IMR-90 (cell line): Measurements from ENCODE around the gene FNDC3B. TPM values are rescaled to one million over a fixed set of nuclear protein-coding genes. Genes with fewer than 3 reads are reported as not detected.

Source experiments
- ATAC-seq: fragments of 200-7000 bp; cut with Tn5 transposase; 2 replicates; pipeline ENCODE4 v1.9.1; 2020; ENCODE audit warnings: low read depth, mild to moderate bottlenecking, moderate library complexity
- BruUV-seq: library from RNA; stranded (reverse); fragments of 400-500 nt; replicated peaks from 2 replicates; lab custom pipeline; 2021; lab: Mats Ljungman, UMichigan
- CTCF ChIA-PET: fragments of 300-600 bp; formaldehyde crosslinking; extraction: SDS; loops from one replicate; lab custom pipeline; 2021; ENCODE audit warnings: antibody characterized with exemption; lab: Yijun Ruan, JAX
- POLR2A ChIA-PET: fragments of 300-600 bp; sonication (Branson Sonifier 250); formaldehyde crosslinking; loops from one replicate; lab custom pipeline; 2022; ENCODE audit warnings: antibody characterized with exemption; ENCODE audit not compliant: unreplicated experiment; lab: Charles Lee
- DNase-seq: peaks from one replicate; pipeline ENCODE4 v3.0.0; 2013
- H2AFZ ChIP-seq: replicated peaks from 2 replicates; pipeline ENCODE3; 2013; ENCODE audit warnings: low read length, mild to moderate bottlenecking; ENCODE audit not compliant: poor library complexity
- H2AK5ac ChIP-seq: 2 replicates; pipeline ENCODE4 v1.6.1; 2013; ENCODE audit warnings: low read depth, low read length, inconsistent platforms
- H2AK9ac ChIP-seq: replicated peaks from 2 replicates; pipeline ENCODE3; 2013; ENCODE audit warnings: mild to moderate bottlenecking, low read depth, low read length, moderate library complexity; ENCODE audit not compliant: poor library complexity
- H2BK120ac ChIP-seq: 2 replicates; pipeline ENCODE4 v1.6.1; 2013; ENCODE audit warnings: low read depth, low read length, inconsistent platforms
- H2BK15ac ChIP-seq: 3 replicates; pipeline ENCODE4 v1.6.1; 2013; ENCODE audit warnings: low read depth, low read length, inconsistent platforms
- H2BK20ac ChIP-seq: 2 replicates; pipeline ENCODE4 v1.6.1; 2013; ENCODE audit warnings: low read depth, mild to moderate bottlenecking, inconsistent platforms, low read length, moderate library complexity
- H2BK5ac ChIP-seq: 2 replicates; pipeline ENCODE4 v1.6.1; 2013; ENCODE audit warnings: mild to moderate bottlenecking, low read depth, low read length, inconsistent platforms; ENCODE audit not compliant: poor library complexity, severe bottlenecking
- H3K14ac ChIP-seq: replicated peaks from 2 replicates; pipeline ENCODE4 v1.6.1; 2013; ENCODE audit warnings: low read depth, low read length, inconsistent platforms
- H3K18ac ChIP-seq: 2 replicates; pipeline ENCODE4 v1.6.1; 2013; ENCODE audit warnings: low read depth, low read length, control low read depth
- H3K23ac ChIP-seq: 2 replicates; pipeline ENCODE4 v1.6.1; 2013; ENCODE audit warnings: low read depth, low read length, inconsistent platforms
- H3K27ac ChIP-seq: 2 replicates; pipeline ENCODE4 v1.5.1; 2013; ENCODE audit warnings: mild to moderate bottlenecking, control low read depth, low read length; ENCODE audit not compliant: insufficient read depth
- H3K27me3 ChIP-seq: 2 replicates; pipeline ENCODE4 v1.6.1; 2013; ENCODE audit warnings: low read length; ENCODE audit not compliant: control insufficient read depth, insufficient read depth
- H3K36me3 ChIP-seq: 2 replicates; pipeline ENCODE4 v1.6.1; 2013; ENCODE audit warnings: low read length, mixed read lengths; ENCODE audit not compliant: control insufficient read depth, insufficient read depth
- H3K4ac ChIP-seq: 2 replicates; pipeline ENCODE4 v1.6.1; 2013; ENCODE audit warnings: low read depth, low read length, inconsistent platforms
- H3K4me1 ChIP-seq: 2 replicates; pipeline ENCODE4 v1.6.1; 2013; ENCODE audit warnings: low read length, mixed read lengths; ENCODE audit not compliant: control insufficient read depth, insufficient read depth
- H3K4me2 ChIP-seq: 2 replicates; pipeline ENCODE4 v1.6.1; 2013; ENCODE audit warnings: low read depth, mild to moderate bottlenecking, control low read depth, low read length, moderate library complexity
- H3K4me3 ChIP-seq: 2 replicates; pipeline ENCODE4 v1.5.1; 2013; ENCODE audit warnings: low read depth, mild to moderate bottlenecking, control low read depth, low read length, moderate library complexity; ENCODE audit not compliant: insufficient read depth
- H3K56ac ChIP-seq: 2 replicates; pipeline ENCODE4 v1.6.1; 2013; ENCODE audit warnings: low read length, inconsistent platforms; ENCODE audit not compliant: insufficient read depth; ENCODE audit errors: extremely low read depth
- H3K79me1 ChIP-seq, 2 experiments: 2 replicates each; pipeline ENCODE4 v1.6.1; 2013; ENCODE audit warnings: low read length in 2 of 2, inconsistent platforms in 1 of 2, low read depth in 1 of 2
- H3K9ac ChIP-seq: 2 replicates; pipeline ENCODE4 v1.6.1; 2013; ENCODE audit warnings: low read depth, low read length, control low read depth
- H3K9me1 ChIP-seq: 2 replicates; pipeline ENCODE4 v1.6.1; 2013; ENCODE audit warnings: low read length, inconsistent platforms; ENCODE audit not compliant: insufficient read depth
- H3K9me3 ChIP-seq: 2 replicates; pipeline ENCODE4 v1.6.1; 2013; ENCODE audit warnings: low read length; ENCODE audit not compliant: control insufficient read depth, insufficient read depth
- H4K20me1 ChIP-seq: 2 replicates; pipeline ENCODE4 v1.6.1; 2013; ENCODE audit warnings: low read length, inconsistent platforms; ENCODE audit not compliant: insufficient read depth
- H4K5ac ChIP-seq: 2 replicates; pipeline ENCODE4 v1.6.1; 2013; ENCODE audit warnings: mild to moderate bottlenecking, low read depth, low read length, control low read depth
- H4K8ac ChIP-seq, 2 experiments: 2 replicates each; pipeline ENCODE4 v1.6.1; 2013; ENCODE audit warnings: low read depth in 2 of 2, low read length in 2 of 2, control low read depth in 1 of 2, inconsistent platforms in 1 of 2
- H4K91ac ChIP-seq: 2 replicates; pipeline ENCODE4 v1.6.1; 2013; ENCODE audit warnings: low read depth, low read length, inconsistent platforms; ENCODE audit not compliant: insufficient read depth
- BHLHE40 ChIP-seq: fragments of 150-350 bp; IDR thresholded peaks from 2 replicates; pipeline ENCODE4 v1.6.1; 2016; ENCODE audit warnings: mild to moderate bottlenecking, low read depth, low read length
- CEBPB ChIP-seq: IDR thresholded peaks from 2 replicates; pipeline ENCODE4 v1.6.1; 2012; ENCODE audit warnings: low read depth, low read length, improper control_type of control experiment
- CHD1 ChIP-seq: IDR thresholded peaks from 2 replicates; pipeline ENCODE4 v1.6.1; 2012; ENCODE audit warnings: low read depth, low read length, improper control_type of control experiment
- CTCF ChIP-seq: conservative IDR thresholded peaks from 2 replicates; pipeline ENCODE4 v1.5.1; 2012; ENCODE audit warnings: mild to moderate bottlenecking, low read depth, low read length, improper control_type of control experiment
- ELK1 ChIP-seq: fragments of 150-350 bp; IDR thresholded peaks from 2 replicates; pipeline ENCODE4 v1.6.1; 2016; ENCODE audit warnings: low read depth, mild to moderate bottlenecking, low read length, moderate library complexity, borderline replicate concordance
- FOS ChIP-seq: fragments of 150-350 bp; IDR thresholded peaks from 2 replicates; pipeline ENCODE4 v1.6.1; 2016; ENCODE audit warnings: low read depth, low read length
- MAFK ChIP-seq: IDR thresholded peaks from 2 replicates; pipeline ENCODE4 v1.6.1; 2012; ENCODE audit warnings: low read depth, low read length, improper control_type of control experiment
- MAZ ChIP-seq: IDR thresholded peaks from 2 replicates; pipeline ENCODE4 v1.6.1; 2012; ENCODE audit warnings: low read depth, mild to moderate bottlenecking, low read length, improper control_type of control experiment, moderate library complexity, borderline replicate concordance
- MXI1 ChIP-seq: IDR thresholded peaks from 2 replicates; pipeline ENCODE4 v1.6.1; 2012; ENCODE audit warnings: low read depth, mild to moderate bottlenecking, low read length, moderate library complexity, borderline replicate concordance
- NFE2L2 ChIP-seq: fragments of 150-350 bp; IDR thresholded peaks from 2 replicates; pipeline ENCODE4 v1.6.1; 2016; ENCODE audit warnings: low read depth, mild to moderate bottlenecking, low read length
- POLR2A ChIP-seq: IDR thresholded peaks from 2 replicates; pipeline ENCODE4 v1.6.1; 2012; ENCODE audit warnings: mild to moderate bottlenecking, low read depth, low read length
- RAD21 ChIP-seq: IDR thresholded peaks from 2 replicates; pipeline ENCODE4 v1.6.1; 2012; ENCODE audit warnings: low read length, improper control_type of control experiment
- RCOR1 ChIP-seq: IDR thresholded peaks from 2 replicates; pipeline ENCODE4 v1.6.1; 2012; ENCODE audit warnings: mild to moderate bottlenecking, low read length, improper control_type of control experiment; ENCODE audit not compliant: insufficient replicate concordance
- RFX5 ChIP-seq: IDR thresholded peaks from 2 replicates; pipeline ENCODE4 v1.8.0; 2012; ENCODE audit warnings: low read depth, mild to moderate bottlenecking, low read length, moderate library complexity
- SMC3 ChIP-seq: fragments of 150-350 bp; IDR thresholded peaks from 2 replicates; pipeline ENCODE4 v1.6.1; 2016; ENCODE audit warnings: low read depth, mild to moderate bottlenecking, antibody characterized with exemption, low read length, moderate library complexity
- WGBS, 2 experiments: methylation state at CpG; one replicate each; pipeline versions ENCODE4 v1.1.5 to v1.1.7; 2013; ENCODE audit warnings: missing lambda C conversion rate in 2 of 2; ENCODE audit not compliant: insufficient read length in 1 of 2; ENCODE audit errors: extremely low coverage in 2 of 2; 5-methylcytosine and 5-hydroxymethylcytosine counted together
- dilution Hi-C: fragments of 300-500 bp; cut with HindIII; formaldehyde crosslinking; loops from one replicate; pipeline ENCODE4 v1.14.3; 2018; ENCODE audit warnings: low sequenced_read_pairs; ENCODE audit not compliant: unreplicated experiment
- in situ Hi-C: fragments of 300-500 bp; cut with MboI; formaldehyde crosslinking; loops from 3 replicates; pipeline ENCODE4 v1.14.3; 2019; ENCODE audit warnings: low sequenced_read_pairs, inconsistent platforms, mixed read lengths
- intact Hi-C: fragments of 100-400 bp; cut with micrococcal nuclease; formaldehyde crosslinking; loops from 2 replicates; pipeline ENCODE4 v1.10.0; 2022
- polyA plus RNA-seq, 3 experiments: library from polyadenylated mRNA; depleted of rRNA; stranded (reverse); fragments of >200 nt; gene quantifications; 2 replicates each; pipeline ENCODE4 v1.2.3, GENCODE V29; 2012; ENCODE audit warnings: low replicate concordance in 1 of 3
- total RNA-seq: library from RNA; depleted of rRNA; stranded (reverse); fragments of >200 nt; gene quantifications from 2 replicates; pipeline ENCODE4 v1.2.3, GENCODE V29; 2012

The FNDC3B gene
- total and polyA plus RNA-seq, 2 of the 4 experiments (the other 2 are of a cell fraction), result 23.9 to 150 TPM

DNA sequence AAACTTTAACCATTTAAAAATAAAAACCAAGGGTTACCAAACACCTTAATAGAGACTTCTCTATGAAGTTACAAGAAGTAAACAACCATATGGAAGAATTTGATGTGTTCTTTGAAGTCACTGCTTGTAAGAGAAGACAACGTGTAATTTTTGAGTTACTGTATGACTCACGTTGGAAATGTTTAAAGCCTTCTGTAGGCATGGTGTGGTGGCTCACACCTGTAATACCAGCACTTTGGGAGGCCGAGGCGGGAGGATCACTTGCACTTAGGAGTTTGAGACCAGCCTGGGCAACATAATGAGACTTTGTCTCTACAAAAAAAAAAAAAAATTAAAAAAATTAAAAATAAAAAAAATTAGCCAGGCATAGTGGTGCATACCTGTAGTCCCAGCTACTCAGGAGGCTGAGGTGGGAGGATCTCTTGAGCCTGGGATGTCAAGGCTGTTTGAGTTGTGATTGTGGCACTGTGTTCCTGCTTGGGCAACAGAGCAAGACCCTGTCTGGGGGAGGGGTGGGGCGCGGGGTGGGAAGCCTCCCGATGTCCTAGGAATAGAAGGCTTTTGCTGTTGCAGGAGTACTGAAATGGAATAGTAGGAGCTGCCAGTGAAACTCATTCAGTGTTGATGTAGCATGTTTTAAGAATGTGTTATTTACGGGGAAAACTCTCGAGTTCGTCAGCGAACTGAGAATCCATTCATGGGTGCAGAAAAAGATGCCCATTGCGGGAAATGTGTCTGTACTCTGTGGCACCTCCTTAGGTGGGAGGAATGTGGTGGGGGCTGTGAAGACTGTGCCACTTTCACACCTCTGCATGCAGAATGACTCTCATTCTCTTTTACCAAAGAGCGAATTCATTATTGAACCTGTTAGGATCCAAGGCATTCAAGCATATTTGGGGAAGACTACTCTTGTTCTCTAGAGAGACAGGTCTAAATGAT lies 134.2 kb downstream of the FNDC3B start:
- Histone ChIP-seq H3K18ac (0 out of 2 replicates have a peak overlapping the region, but pooled peaks have one; percentile 2), H3K36me3 (peaks cover 6% of the 10 kb centered on the region), H3K14ac (no peak overlapping the region), H4K5ac (no peak overlapping the region), H3K4ac (no peak overlapping the region), H3K23ac (no peak overlapping the region), H3K4me2 (peak overlapping the region; percentile 23; the same call in 1 of the 2 replicates), H3K9me1 (peaks cover 23% of the 10 kb centered on the region), H4K91ac (no peak overlapping the region), H4K8ac (no peak overlapping the region), H3K9me3 (no peaks in the 10 kb centered on the region), H2BK120ac (no peak overlapping the region), H3K27ac (peak overlapping the region; percentile 2; the same call in 1 of the 2 replicates), H2AK5ac (no peak overlapping the region), H2BK15ac (no peak overlapping the region), H3K27me3 (no peaks in the 10 kb centered on the region), H3K56ac (no peak overlapping the region), H3K4me1 (peaks cover 33% of the 10 kb centered on the region), H3K79me1 (peaks cover 27 to 90% of the 10 kb centered on the region in 2 experiments), H2AFZ (no peak overlapping the region), H3K4me3 (no peak overlapping the region), H4K20me1 (peaks cover 86% of the 10 kb centered on the region), H2BK20ac (no peak overlapping the region; the same call in 1 of the 2 replicates), H2AK9ac (no peak overlapping the region), H3K9ac (no peak overlapping the region), H2BK5ac (no peak overlapping the region)
- BruUV-seq, result no TSS peak
- POLR2A ChIA-PET, result no interaction called here
- intact Hi-C loops (no loop called here), dilution Hi-C loops (no loop called here), in situ Hi-C loops (no loop called here)
- DNase-seq (no peak), ATAC-seq (no peak)
- CTCF ChIA-PET, result no interaction called here
- WGBS, 2 experiments, result 58% methylated on average over 5 of the region's 13 CpGs; no CpG with 5 or more reads in 1 of the 2 experiments
- TF ChIP-seq MAFK, result no peak
- TF ChIP-seq RFX5, result no peak
- TF ChIP-seq RAD21, result no peak
- TF ChIP-seq MXI1, result no peak
- no peak for TF ChIP-seq RCOR1
- no peak for TF ChIP-seq SMC3
- no peak for TF ChIP-seq FOS
- TF ChIP-seq BHLHE40, result no peak
- no peak for TF ChIP-seq CEBPB
- TF ChIP-seq POLR2A, result no peak
- TF ChIP-seq CTCF, result no peak
- TF ChIP-seq CHD1, result no peak
- no peak for TF ChIP-seq ELK1
- TF ChIP-seq MAZ, result no peak
- no peak for TF ChIP-seq NFE2L2
